WERI-Rb-1 (cell line): Measurements from ENCODE around the gene PITX2.

Source experiments
- DNase-seq: peaks from one replicate; pipeline ENCODE4 v3.0.0-alpha.2; 2020
- H3K27ac ChIP-seq: fragments of 250-450 bp; sonication (Bioruptor Pico); 2 replicates; pipeline ENCODE4 v1.5.1; 2020; ENCODE audit warnings: mild to moderate bottlenecking, moderate library complexity
- H3K27me3 ChIP-seq: fragments of 250-450 bp; sonication (Bioruptor Pico); 2 replicates; pipeline ENCODE4 v1.5.1; 2021; ENCODE audit warnings: mild to moderate bottlenecking, low read depth, moderate library complexity; ENCODE audit not compliant: insufficient read depth, severe bottlenecking
- H3K36me3 ChIP-seq: fragments of 250-450 bp; sonication (Bioruptor Pico); 2 replicates; pipeline ENCODE4 v1.5.1; 2020; ENCODE audit warnings: mild to moderate bottlenecking, moderate library complexity
- H3K4me3 ChIP-seq: 2 replicates; pipeline ENCODE4 v1.5.1; 2011; ENCODE audit warnings: low read depth, mild to moderate bottlenecking, control low read depth, low read length
- H3K9me3 ChIP-seq: fragments of 250-450 bp; sonication (Bioruptor Pico); 2 replicates; pipeline ENCODE4 v1.5.1; 2021; ENCODE audit warnings: mild to moderate bottlenecking, moderate library complexity; ENCODE audit not compliant: severe bottlenecking
- TF ChIP-seq, protein P1 (sequence below): IDR thresholded peaks from 2 replicates; pipeline ENCODE4 v1.5.1; 2011; ENCODE audit warnings: low read depth, mild to moderate bottlenecking, control low read depth, inconsistent platforms, low read length

Gene PITX2

GRCh38 chr4:110622841-110623717 is at the start of gene PITX2:
TSS of gene PITX2 (minus strand) at chr4:110623077. CDS start at chr4:110622460, 617 bp downstream.
- Histone ChIP-seq H3K27me3 (peaks cover 100% of the 10 kb centered on the region), H3K9me3 (peaks cover 13% of the 10 kb centered on the region), H3K27ac (no peak within 1 kb of the TSS), H3K4me3 (peak within 1 kb of the TSS; percentile 38), H3K36me3 (no peaks in the 10 kb centered on the region)
- TF ChIP-seq, protein P1, sequence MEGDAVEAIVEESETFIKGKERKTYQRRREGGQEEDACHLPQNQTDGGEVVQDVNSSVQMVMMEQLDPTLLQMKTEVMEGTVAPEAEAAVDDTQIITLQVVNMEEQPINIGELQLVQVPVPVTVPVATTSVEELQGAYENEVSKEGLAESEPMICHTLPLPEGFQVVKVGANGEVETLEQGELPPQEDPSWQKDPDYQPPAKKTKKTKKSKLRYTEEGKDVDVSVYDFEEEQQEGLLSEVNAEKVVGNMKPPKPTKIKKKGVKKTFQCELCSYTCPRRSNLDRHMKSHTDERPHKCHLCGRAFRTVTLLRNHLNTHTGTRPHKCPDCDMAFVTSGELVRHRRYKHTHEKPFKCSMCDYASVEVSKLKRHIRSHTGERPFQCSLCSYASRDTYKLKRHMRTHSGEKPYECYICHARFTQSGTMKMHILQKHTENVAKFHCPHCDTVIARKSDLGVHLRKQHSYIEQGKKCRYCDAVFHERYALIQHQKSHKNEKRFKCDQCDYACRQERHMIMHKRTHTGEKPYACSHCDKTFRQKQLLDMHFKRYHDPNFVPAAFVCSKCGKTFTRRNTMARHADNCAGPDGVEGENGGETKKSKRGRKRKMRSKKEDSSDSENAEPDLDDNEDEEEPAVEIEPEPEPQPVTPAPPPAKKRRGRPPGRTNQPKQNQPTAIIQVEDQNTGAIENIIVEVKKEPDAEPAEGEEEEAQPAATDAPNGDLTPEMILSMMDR: no peak
- peak; percentile 99 for DNase-seq

DNA sequence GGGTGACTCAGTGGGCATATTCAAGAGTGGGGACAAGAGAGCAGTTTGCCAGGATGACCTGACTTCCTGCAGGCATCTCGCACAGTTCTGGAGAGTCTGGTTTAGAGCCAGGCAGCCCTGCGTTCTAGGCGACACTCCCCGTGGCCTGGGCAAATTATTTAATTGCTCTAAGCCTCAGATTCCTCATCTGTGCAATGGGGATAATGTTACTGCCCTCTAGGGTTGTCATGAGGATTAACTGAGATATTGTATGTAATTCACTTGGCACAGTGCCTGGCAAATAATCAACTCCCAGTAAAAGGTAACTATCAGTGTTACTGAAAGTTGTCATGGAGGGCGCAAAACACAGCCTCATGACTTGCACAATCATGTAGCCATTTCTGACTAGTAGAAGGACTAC is 48.8 kb upstream of the PITX2 start:
- TF ChIP-seq, protein P1: no peak
- Histone ChIP-seq H3K36me3 (no peaks in the 10 kb centered on the region), H3K27me3 (peaks cover 46% of the 10 kb centered on the region), H3K9me3 (no peaks in the 10 kb centered on the region), H3K27ac (no peak overlapping the region), H3K4me3 (no peak overlapping the region)
- DNase-seq: no peak

- H3K27ac ChIP-seq: no peak overlapping the region
- no peaks in the 10 kb centered on the region for H3K36me3 ChIP-seq
- no peak for DNase-seq
These were observed 46.8 kb upstream of the PITX2 start for GRCh38 chr4:110669663-110670062.

GRCh38 chr4:110668463-110669235 is 45.8 kb upstream of the PITX2 start:
- Histone ChIP-seq H3K36me3 (no peaks in the 10 kb centered on the region), H3K4me3 (no peak overlapping the region), H3K27ac (no peak overlapping the region), H3K27me3 (peaks cover 41% of the 10 kb centered on the region), H3K9me3 (no peaks in the 10 kb centered on the region)
- TF ChIP-seq, protein P1: no peak
- no peak for DNase-seq

More at GRCh38 chr4:110669663-110670062, 46.8 kb upstream of the PITX2 start:
- TF ChIP-seq, protein P1: no peak
- Histone ChIP-seq H3K4me3 (no peak overlapping the region), H3K9me3 (no peaks in the 10 kb centered on the region), H3K27me3 (peaks cover 50% of the 10 kb centered on the region)

DNA sequence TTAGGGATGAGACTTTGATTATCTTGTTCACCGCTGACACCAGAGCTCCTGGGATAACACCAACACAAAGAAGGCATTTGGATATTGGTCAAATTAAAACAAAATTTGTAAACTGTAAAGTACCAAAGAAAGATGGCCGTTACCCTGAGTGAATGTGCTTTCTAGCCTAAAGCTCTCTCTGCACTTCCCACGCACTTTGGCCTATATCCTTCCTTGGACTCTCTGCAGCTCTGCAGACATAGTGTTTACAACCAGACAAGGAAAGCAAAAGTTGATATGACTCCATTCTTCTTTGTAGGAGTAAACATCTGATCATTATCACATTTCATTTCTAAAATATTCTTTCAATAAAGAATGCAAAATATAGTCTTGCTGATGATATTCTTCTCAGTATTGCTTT is 44.8 kb upstream of the PITX2 start:
- TF ChIP-seq, protein P1: no peak
- no peaks in the 10 kb centered on the region for H3K9me3 ChIP-seq
- H3K36me3 ChIP-seq: no peaks in the 10 kb centered on the region
- H3K27ac ChIP-seq: no peak overlapping the region
- peaks cover 36% of the 10 kb centered on the region for H3K27me3 ChIP-seq
- no peak overlapping the region for H3K4me3 ChIP-seq
- DNase-seq: no peak
